HG02571 (cell line): Measurements from ENCODE around the gene PRSS38.
"Not testable (repeated sequence)": the region's sequence is repeated elsewhere in the genome, so short reads cannot be mapped to it uniquely, and the experiment has no call there.

ENCODE experiments used
- ATAC-seq: cut with Tn5 transposase; IDR thresholded peaks from one replicate; pipeline ENCODE4 v1.9.1; 2021; ENCODE audit warnings: mild to moderate bottlenecking, moderate library complexity; ENCODE audit not compliant: unreplicated experiment

PRSS38 gene

GRCh38 chr1:227838181-227838580, 22.7 kb downstream of the PRSS38 start:
- ATAC-seq: no peak

GRCh38 chr1:227841096-227841495, 25.6 kb downstream of the PRSS38 start:
- ATAC-seq: no peak

GRCh38 chr1:227844320-227845146, 29.1 kb downstream of the PRSS38 start:
- no peak for ATAC-seq

- ATAC-seq: no peak
Observed at GRCh38 chr1:227845147-227845458, 29.6 kb downstream of the PRSS38 start.

- no peak for ATAC-seq
Observed at GRCh38 chr1:227845519-227845918, 30.0 kb downstream of the PRSS38 start.

- no peak for ATAC-seq
Observed at GRCh38 chr1:227846265-227846858, 30.9 kb downstream of the PRSS38 start.

GRCh38 chr1:227847046-227847445, 31.6 kb downstream of the PRSS38 start:
- not testable (repeated sequence) for ATAC-seq

- no peak for ATAC-seq
Observed at GRCh38 chr1:227848430-227848932, 33.0 kb downstream of the PRSS38 start.

GRCh38 chr1:227849251-227849650, 33.8 kb downstream of the PRSS38 start:
- no peak for ATAC-seq

GRCh38 chr1:227854189-227854588, 38.7 kb downstream of the PRSS38 start:
- ATAC-seq: no peak

- no peak for ATAC-seq
Observed at GRCh38 chr1:227855687-227856086, 40.2 kb downstream of the PRSS38 start.

- ATAC-seq: no peak
Observed at GRCh38 chr1:227856147-227856858, 40.8 kb downstream of the PRSS38 start.

- ATAC-seq: no peak
Observed at GRCh38 chr1:227864882-227865281, 49.4 kb downstream of the PRSS38 start.

- ATAC-seq: no peak
Observed at GRCh38 chr1:227869279-227869842, 53.9 kb downstream of the PRSS38 start.

GRCh38 chr1:227869851-227870305, 54.4 kb downstream of the PRSS38 start:
- ATAC-seq: no peak

- no peak for ATAC-seq
Observed at GRCh38 chr1:227870366-227870765, 54.9 kb downstream of the PRSS38 start.

GRCh38 chr1:227871892-227872291, 56.4 kb downstream of the PRSS38 start:
- not testable (repeated sequence) for ATAC-seq

- ATAC-seq: not testable (repeated sequence)
Observed at GRCh38 chr1:227877810-227878209, 62.3 kb downstream of the PRSS38 start.

GRCh38 chr1:227880342-227880924, 65.0 kb downstream of the PRSS38 start:
- ATAC-seq: no peak

GRCh38 chr1:227883073-227883520, 67.6 kb downstream of the PRSS38 start:
- ATAC-seq: no peak
